ENCODE measurements around the gene MSX2.

DNA sequence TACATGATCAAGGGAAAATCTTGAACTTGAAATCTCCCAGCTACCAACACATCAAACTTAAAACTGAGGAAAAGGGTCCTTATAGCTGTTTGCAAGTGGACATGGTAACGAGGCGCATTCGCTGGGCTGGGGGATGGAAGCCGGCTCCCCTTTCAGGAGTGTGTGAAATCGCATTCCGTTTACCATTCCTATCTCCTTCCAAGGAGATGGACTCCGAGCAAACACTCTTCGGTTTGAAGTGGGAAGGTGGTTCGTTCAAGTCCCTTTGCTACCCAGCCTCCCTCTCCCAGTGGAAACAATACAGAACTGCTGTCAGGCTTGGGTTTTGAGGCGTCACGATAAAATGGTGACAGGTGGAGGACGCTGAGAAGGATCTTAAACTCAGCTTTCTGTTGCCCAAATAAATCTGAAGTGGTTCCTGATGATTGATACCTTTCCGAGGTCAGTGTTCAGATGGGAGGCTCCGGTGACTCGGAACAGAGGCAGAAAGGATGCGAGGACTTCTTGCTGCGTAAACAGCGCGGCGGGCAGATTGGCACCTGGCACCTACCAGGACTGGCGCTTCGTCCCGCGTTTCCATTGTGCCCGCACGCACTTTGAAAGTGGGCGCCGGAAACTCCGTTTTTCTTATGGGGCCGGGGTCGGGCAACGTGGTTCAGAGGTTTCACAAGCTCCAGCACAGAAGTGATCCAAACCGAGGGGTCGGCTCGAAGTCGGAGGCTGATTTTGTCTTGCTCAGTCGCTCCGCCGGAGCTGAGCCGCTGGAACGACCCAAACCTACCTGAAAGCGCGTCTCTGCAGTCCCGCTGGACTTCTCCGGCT is 7.0 kb downstream of the MSX2 start:
- TF ChIP-seq, protein P1, sequence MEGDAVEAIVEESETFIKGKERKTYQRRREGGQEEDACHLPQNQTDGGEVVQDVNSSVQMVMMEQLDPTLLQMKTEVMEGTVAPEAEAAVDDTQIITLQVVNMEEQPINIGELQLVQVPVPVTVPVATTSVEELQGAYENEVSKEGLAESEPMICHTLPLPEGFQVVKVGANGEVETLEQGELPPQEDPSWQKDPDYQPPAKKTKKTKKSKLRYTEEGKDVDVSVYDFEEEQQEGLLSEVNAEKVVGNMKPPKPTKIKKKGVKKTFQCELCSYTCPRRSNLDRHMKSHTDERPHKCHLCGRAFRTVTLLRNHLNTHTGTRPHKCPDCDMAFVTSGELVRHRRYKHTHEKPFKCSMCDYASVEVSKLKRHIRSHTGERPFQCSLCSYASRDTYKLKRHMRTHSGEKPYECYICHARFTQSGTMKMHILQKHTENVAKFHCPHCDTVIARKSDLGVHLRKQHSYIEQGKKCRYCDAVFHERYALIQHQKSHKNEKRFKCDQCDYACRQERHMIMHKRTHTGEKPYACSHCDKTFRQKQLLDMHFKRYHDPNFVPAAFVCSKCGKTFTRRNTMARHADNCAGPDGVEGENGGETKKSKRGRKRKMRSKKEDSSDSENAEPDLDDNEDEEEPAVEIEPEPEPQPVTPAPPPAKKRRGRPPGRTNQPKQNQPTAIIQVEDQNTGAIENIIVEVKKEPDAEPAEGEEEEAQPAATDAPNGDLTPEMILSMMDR (IDR thresholded peaks at IDR 0.05; ENCODE audit: low read depth, low read length), result no peak
- TF ChIP-seq, protein P2, sequence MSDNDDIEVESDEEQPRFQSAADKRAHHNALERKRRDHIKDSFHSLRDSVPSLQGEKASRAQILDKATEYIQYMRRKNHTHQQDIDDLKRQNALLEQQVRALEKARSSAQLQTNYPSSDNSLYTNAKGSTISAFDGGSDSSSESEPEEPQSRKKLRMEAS (IDR thresholded peaks at IDR 0.05; ENCODE audit: low read depth, low read length), result no peak

Data from NB4 (cell line).